CD4-positive, alpha-beta memory T cell (primary cell): ENCODE data around the gene ZNRF1. TPM values are rescaled to one million over a fixed set of nuclear protein-coding genes. Genes with fewer than 3 reads are reported as not detected.
"Not testable (repeated sequence)": the region's sequence is repeated elsewhere in the genome, so short reads cannot be mapped to it uniquely, and the experiment has no call there.

Source experiments
- CTCF ChIA-PET: fragments of 350-600 bp; sonication (Branson Sonifier 250); formaldehyde crosslinking; loops from one replicate; lab custom pipeline; 2021; ENCODE audit warnings: inconsistent platforms; ENCODE audit not compliant: partially characterized antibody; lab: Charles Lee
- POLR2A ChIA-PET: fragments of 350-600 bp; sonication (Branson Sonifier 250); formaldehyde crosslinking; loops from one replicate; lab custom pipeline; 2021; ENCODE audit not compliant: partially characterized antibody; lab: Charles Lee
- DNase-seq, 5 donors: peaks; one replicate each; pipeline versions ENCODE4 v3.0.0 to v3.0.0-alpha.2; 2020 to 2022; ENCODE audit warnings: mixed read lengths in 1 of 5
- H3K27ac ChIP-seq: one replicate; pipeline ENCODE4 v1.7.0; 2013; ENCODE audit warnings: low read depth, low read length
- H3K27me3 ChIP-seq: 2 replicates; pipeline ENCODE4 v1.7.0; 2013; ENCODE audit warnings: mild to moderate bottlenecking, low read length, moderate library complexity; ENCODE audit not compliant: insufficient read depth
- H3K36me3 ChIP-seq: 2 replicates; pipeline ENCODE4 v1.7.0; 2013; ENCODE audit warnings: mild to moderate bottlenecking, low read length, moderate library complexity; ENCODE audit not compliant: insufficient read depth
- H3K4me1 ChIP-seq: 2 replicates; pipeline ENCODE4 v1.7.0; 2013; ENCODE audit warnings: mild to moderate bottlenecking, low read length, moderate library complexity; ENCODE audit not compliant: insufficient read depth
- H3K4me3 ChIP-seq, 2 donors: one replicate each; pipeline ENCODE4 v1.7.0; 2013; ENCODE audit warnings: low read length in 2 of 2, mild to moderate bottlenecking in 1 of 2
- H3K9me3 ChIP-seq, 2 donors: one replicate each; pipeline ENCODE4 v1.7.0; 2013; ENCODE audit warnings: low read length in 2 of 2, control low read depth in 1 of 2; ENCODE audit not compliant: control insufficient read depth in 1 of 2
- H3K27ac Mint-ChIP-seq, 7 donors: one replicate each; pipeline ENCODE4 v1.8.0; 2020 to 2021; ENCODE audit warnings: mixed read lengths in 7 of 7, mild to moderate bottlenecking in 6 of 7, inconsistent platforms in 3 of 7, moderate library complexity in 3 of 7
- H3K27me3 Mint-ChIP-seq, 2 donors: one replicate each; pipeline ENCODE4 v1.8.0; 2020 to 2021; ENCODE audit warnings: mixed read lengths in 2 of 2
- H3K36me3 Mint-ChIP-seq, 2 donors: one replicate each; pipeline ENCODE4 v1.8.0; 2020 to 2021; ENCODE audit warnings: mixed read lengths in 2 of 2, inconsistent platforms in 1 of 2, mild to moderate bottlenecking in 1 of 2
- H3K4me1 Mint-ChIP-seq, 4 donors: one replicate each; pipeline ENCODE4 v1.8.0; 2020 to 2021; ENCODE audit warnings: mixed read lengths in 4 of 4, mild to moderate bottlenecking in 1 of 4
- H3K4me3 Mint-ChIP-seq, 8 donors: one replicate each; pipeline ENCODE4 v1.8.0; 2020 to 2021; ENCODE audit warnings: mixed read lengths in 8 of 8, mild to moderate bottlenecking in 7 of 8, moderate library complexity in 6 of 8, inconsistent platforms in 3 of 8
- H3K9me3 Mint-ChIP-seq, 8 donors: one replicate each; pipeline ENCODE4 v1.8.0; 2020 to 2021; ENCODE audit warnings: mixed read lengths in 8 of 8, mild to moderate bottlenecking in 5 of 8, inconsistent platforms in 3 of 8, moderate library complexity in 1 of 8
- intact Hi-C: fragments of 100-400 bp; cut with micrococcal nuclease; formaldehyde crosslinking; loops from one replicate; pipeline ENCODE4 v1.15.1; 2023
- polyA plus RNA-seq, 2 donors: library from polyadenylated mRNA; unstranded; fragments of 300-500 nt; fragmentation: Illumina TruSeq; gene quantifications; one replicate each; pipeline ENCODE4 v1.2.3, GENCODE V29; 2021
- total RNA-seq, 2 experiments: library from RNA; stranded (reverse); gene quantifications; one replicate each; pipeline ENCODE4 v1.2.3, GENCODE V29; 2021

ZNRF1 gene
- total and polyA plus RNA-seq, 4 experiments from 2014 or later: 3.4 to 9.5 (median 6.1) TPM

DNA sequence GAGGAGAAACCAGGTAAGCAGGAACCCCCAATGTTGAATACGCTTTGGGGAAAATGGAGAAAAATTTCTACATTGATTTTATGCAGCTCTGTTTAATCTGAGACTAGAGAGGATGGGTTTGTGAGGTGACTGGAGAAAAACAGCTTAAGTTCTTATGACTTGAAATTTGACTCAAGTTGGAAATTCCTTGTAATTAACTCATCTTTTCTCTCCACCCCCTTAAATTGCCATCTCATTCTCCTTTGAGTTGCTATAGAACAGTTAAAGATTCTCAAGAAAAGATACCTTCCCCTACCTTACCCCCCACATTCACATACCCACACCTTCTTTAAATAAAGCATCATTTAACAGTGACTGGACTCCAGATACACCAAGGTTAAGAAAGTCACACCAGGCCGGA, 24.2 kb downstream of the ZNRF1 start:
- Histone ChIP-seq H3K27ac (no peak overlapping the region), H3K4me3 (no peak overlapping the region), H3K36me3 (no peaks in the 10 kb centered on the region), H3K27me3 (no peaks in the 10 kb centered on the region), H3K9me3 (peaks cover 0 to 3% of the 10 kb centered on the region in 2 donors), H3K4me1 (peaks cover 7% of the 10 kb centered on the region)
- ChIA-PET POLR2A (no interaction called here), CTCF (interaction anchor here (1.2 kb wide), 1 partner anchor 88 kb away, joined by 3 read pairs; no protein-coding TSS in a partner anchor)
- Mint-ChIP-seq H3K4me3 (no peak overlapping the region), H3K27ac (peak overlapping the region in 1 of 7 donors; percentile 52), H3K27me3 (no peaks in the 10 kb centered on the region), H3K4me1 (peaks cover 8 to 18% (median 14%) of the 10 kb centered on the region in 4 donors), H3K9me3 (peaks cover 2 to 19% (median 12%) of the 10 kb centered on the region in 8 donors), H3K36me3 (peaks cover 8 to 19% of the 10 kb centered on the region in 2 donors)
- DNase-seq: no peak
- intact Hi-C loops: no loop called here

- H3K36me3 ChIP-seq: no peaks in the 10 kb centered on the region
- peaks cover 7% of the 10 kb centered on the region for H3K4me1 ChIP-seq
- no peaks in the 10 kb centered on the region for H3K27me3 ChIP-seq
- POLR2A ChIA-PET: no interaction called here
- no peaks in the 10 kb centered on the region for H3K27me3 Mint-ChIP-seq
- CTCF ChIA-PET: no interaction called here
- no peak for DNase-seq
- peak overlapping the region in 6 of 7 donors; percentile 16 to 84 (median 74) for H3K27ac Mint-ChIP-seq
- peaks cover 8 to 14% (median 14%) of the 10 kb centered on the region in 4 donors for H3K4me1 Mint-ChIP-seq
- peaks cover 2 to 19% (median 12%) of the 10 kb centered on the region in 8 donors for H3K9me3 Mint-ChIP-seq
- H3K4me3 Mint-ChIP-seq: peak overlapping the region in 4 of 8 donors; percentile 7 to 51 (median 37)
- peaks cover 8 to 19% of the 10 kb centered on the region in 2 donors for H3K36me3 Mint-ChIP-seq
- intact Hi-C loops: no loop called here
- H3K4me3 ChIP-seq: no peak overlapping the region
- H3K9me3 ChIP-seq: peaks cover 0 to 3% of the 10 kb centered on the region in 2 donors
- no peak overlapping the region for H3K27ac ChIP-seq
Measured at GRCh38 chr16:75024182-75024581, 25.4 kb downstream of the ZNRF1 start.

- H3K4me1 ChIP-seq: peaks cover 7% of the 10 kb centered on the region
Measured at GRCh38 chr16:75024594-75024993, 25.8 kb downstream of the ZNRF1 start.

GRCh38 chr16:75025761-75026160, 26.9 kb downstream of the ZNRF1 start:
- intact Hi-C loops: no loop called here
- Mint-ChIP-seq H3K4me1 (peaks cover 8 to 14% (median 13%) of the 10 kb centered on the region in 4 donors), H3K36me3 (peaks cover 8 to 16% of the 10 kb centered on the region in 2 donors), H3K27ac (peak overlapping the region in 2 of 7 donors; percentile 5 to 24), H3K4me3 (no peak overlapping the region), H3K9me3 (peaks cover 2 to 17% (median 12%) of the 10 kb centered on the region in 8 donors), H3K27me3 (no peaks in the 10 kb centered on the region)
- Histone ChIP-seq H3K27me3 (no peaks in the 10 kb centered on the region), H3K4me1 (peaks cover 7% of the 10 kb centered on the region), H3K36me3 (no peaks in the 10 kb centered on the region), H3K27ac (no peak overlapping the region), H3K4me3 (no peak overlapping the region), H3K9me3 (peaks cover 0 to 2% of the 10 kb centered on the region in 2 donors)
- no peak for DNase-seq
- ChIA-PET POLR2A (no interaction called here), CTCF (interaction anchor here (1.0 to 1.1 kb wide), 2 partner anchors 13 to 20 kb away, joined by 3 read pairs; no protein-coding TSS in a partner anchor)

More at GRCh38 chr16:75024594-75024993, 25.8 kb downstream of the ZNRF1 start:
- ChIA-PET CTCF (no interaction called here), POLR2A (no interaction called here)
- no peak overlapping the region for H3K27ac ChIP-seq
- no peak overlapping the region for H3K4me3 ChIP-seq
- no peak for DNase-seq
- Mint-ChIP-seq H3K4me3 (peak overlapping the region in 4 of 8 donors; percentile 7 to 51 (median 37)), H3K36me3 (peaks cover 8 to 19% of the 10 kb centered on the region in 2 donors), H3K27me3 (no peaks in the 10 kb centered on the region), H3K27ac (peak overlapping the region in 6 of 7 donors; percentile 16 to 84 (median 74)), H3K9me3 (peaks cover 2 to 19% (median 12%) of the 10 kb centered on the region in 8 donors), H3K4me1 (peaks cover 8 to 14% (median 14%) of the 10 kb centered on the region in 4 donors)
- no peaks in the 10 kb centered on the region for H3K27me3 ChIP-seq
- intact Hi-C loops: no loop called here
- H3K36me3 ChIP-seq: no peaks in the 10 kb centered on the region
- H3K9me3 ChIP-seq: peaks cover 0 to 3% of the 10 kb centered on the region in 2 donors

DNA sequence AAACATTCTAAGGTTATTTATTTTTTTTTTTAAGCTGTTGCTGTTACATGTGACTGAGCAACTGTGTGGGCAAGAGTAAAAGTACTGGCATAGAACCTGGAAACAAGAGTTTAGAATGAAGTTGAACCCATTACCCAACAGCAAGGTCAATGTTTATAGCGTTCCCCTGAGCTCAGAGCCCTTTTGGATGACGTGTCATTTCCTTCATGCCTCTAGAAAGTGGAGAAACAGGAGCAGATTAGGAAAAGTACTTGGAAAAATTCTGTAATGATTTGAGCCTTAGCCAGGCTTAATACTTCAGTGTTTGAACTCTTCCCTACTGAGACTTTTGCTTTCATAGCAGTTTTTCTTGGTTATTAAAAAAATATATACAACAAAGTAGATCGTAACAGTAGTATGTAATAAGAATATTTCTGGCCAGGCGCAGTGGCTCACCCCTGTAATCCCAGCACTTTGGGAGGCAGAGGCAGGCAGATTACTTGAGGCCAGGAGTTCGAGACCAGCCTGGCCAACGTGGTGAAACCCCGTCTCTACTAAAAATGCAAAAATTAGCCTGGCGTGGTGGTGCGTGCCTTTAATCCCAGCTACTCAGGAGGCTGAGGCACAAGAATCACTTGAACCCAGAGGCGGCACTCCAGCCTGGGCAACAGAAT, 27.5 kb downstream of the ZNRF1 start:
- H3K9me3 ChIP-seq, H3K4me1 ChIP-seq, H3K4me3 ChIP-seq, intact Hi-C loops, H3K27me3 Mint-ChIP-seq, POLR2A ChIA-PET, H3K27me3 ChIP-seq, H3K27ac ChIP-seq, H3K27ac Mint-ChIP-seq, DNase-seq, H3K4me3 Mint-ChIP-seq, H3K36me3 ChIP-seq: not testable (repeated sequence)
- peaks cover 8 to 14% (median 13%) of the 10 kb centered on the region in 4 donors for H3K4me1 Mint-ChIP-seq
- H3K36me3 Mint-ChIP-seq: peaks cover 6 to 13% of the 10 kb centered on the region in 2 donors
- CTCF ChIA-PET: interaction anchor here (0.6 to 1.1 kb wide), 3 partner anchors 12 to 619 kb away, joined by 3 to 4 read pairs (median 3); no protein-coding TSS in a partner anchor
- peaks cover under 1 to 10% (median 7%) of the 10 kb centered on the region in 8 donors for H3K9me3 Mint-ChIP-seq

DNA sequence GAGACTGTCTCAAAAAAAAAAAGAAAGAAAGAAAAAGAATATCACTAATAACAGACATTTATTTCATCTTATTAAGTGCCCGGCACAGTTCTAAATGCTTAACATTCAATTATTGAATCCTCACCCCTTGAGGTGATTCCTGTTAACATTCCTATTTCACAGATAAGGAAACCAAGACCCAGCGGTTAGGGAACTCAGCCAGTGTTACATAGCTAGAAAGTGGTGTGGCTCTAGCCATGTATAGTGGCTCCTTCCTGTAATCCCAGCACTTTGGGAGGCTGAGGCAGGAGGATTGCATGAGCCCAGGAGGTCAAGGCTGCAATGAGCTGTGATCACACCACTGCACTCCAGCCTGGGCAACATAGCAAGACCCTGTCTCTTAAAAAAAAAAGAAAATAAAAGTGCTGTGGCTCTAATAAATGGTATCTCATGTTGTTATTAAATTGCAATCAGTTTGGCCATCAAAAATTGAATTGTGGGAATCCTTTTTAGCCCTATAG, 28.1 kb downstream of the ZNRF1 start:
- Mint-ChIP-seq H3K9me3 (peaks cover 0 to 5% (median 2%) of the 10 kb centered on the region in 8 donors), H3K4me3 (no peak overlapping the region), H3K4me1 (peaks cover 8 to 14% (median 13%) of the 10 kb centered on the region in 4 donors), H3K36me3 (peaks cover 1 to 8% of the 10 kb centered on the region in 2 donors), H3K27ac (peak overlapping the region in 1 of 7 donors; percentile 4), H3K27me3 (no peaks in the 10 kb centered on the region)
- Histone ChIP-seq H3K36me3 (no peaks in the 10 kb centered on the region), H3K27me3 (no peaks in the 10 kb centered on the region), H3K4me1 (peaks cover 7% of the 10 kb centered on the region), H3K27ac (no peak overlapping the region), H3K4me3 (no peak overlapping the region), H3K9me3 (no peaks in the 10 kb centered on the region)
- CTCF ChIA-PET: interaction anchor here (1.1 kb wide), 1 partner anchor 13 kb away, joined by 4 read pairs; no protein-coding TSS in a partner anchor
- POLR2A ChIA-PET: no interaction called here
- intact Hi-C loops: no loop called here
- no peak for DNase-seq
